Panc1 (cell line): ENCODE results near the gene TSC22D1. TPM values are rescaled to one million over a fixed set of nuclear protein-coding genes. Genes with fewer than 3 reads are reported as not detected.

Experiments
- ATAC-seq: fragments of 200-7000 bp; cut with Tn5 transposase; 2 replicates; pipeline ENCODE4 v1.9.1; 2020; ENCODE audit warnings: mild to moderate bottlenecking, moderate library complexity
- BruUV-seq: library from RNA; stranded (reverse); fragments of 400-500 nt; replicated peaks from 2 replicates; lab custom pipeline; 2021; lab: Mats Ljungman, UMichigan
- CTCF ChIA-PET: fragments of 300-600 bp; sonication (Branson Sonifier 250); formaldehyde crosslinking; loops from one replicate; lab custom pipeline; 2022; ENCODE audit warnings: antibody characterized with exemption; lab: Charles Lee
- POLR2A ChIA-PET: fragments of 300-600 bp; sonication (Branson Sonifier 250); formaldehyde crosslinking; loops from one replicate; lab custom pipeline; 2022; ENCODE audit warnings: antibody characterized with exemption; lab: Charles Lee
- DNase-seq: peaks from one replicate; pipeline ENCODE4 v3.0.0-alpha.2; 2010; ENCODE audit warnings: low read depth, low spot score
- H3K27ac ChIP-seq: 2 replicates; pipeline ENCODE4 v1.5.1; 2011; ENCODE audit warnings: mild to moderate bottlenecking, low read length, inconsistent platforms
- H3K27me3 ChIP-seq: fragments of 200-500 bp; sonication (Bioruptor generic); 2 replicates; pipeline ENCODE4 v1.6.0; 2014; ENCODE audit warnings: low read length, inconsistent platforms; ENCODE audit not compliant: control insufficient read depth, insufficient read depth
- H3K36me3 ChIP-seq: fragments of 200-500 bp; sonication (Bioruptor generic); 2 replicates; pipeline ENCODE4 v1.5.1; 2014; ENCODE audit warnings: inconsistent platforms, mild to moderate bottlenecking, low read length, moderate library complexity; ENCODE audit not compliant: control insufficient read depth, insufficient read depth
- H3K4me1 ChIP-seq: 2 replicates; pipeline ENCODE4 v1.5.1; 2011; ENCODE audit warnings: inconsistent platforms, mild to moderate bottlenecking, low read length, moderate library complexity; ENCODE audit not compliant: control insufficient read depth, insufficient read depth
- H3K4me3 ChIP-seq, 2 experiments: 2 replicates each; pipeline ENCODE4 v1.5.1; 2011 to 2012; ENCODE audit warnings: low read depth in 2 of 2, low read length in 2 of 2, mild to moderate bottlenecking in 2 of 2, inconsistent platforms in 1 of 2, moderate library complexity in 1 of 2
- H3K9me3 ChIP-seq: fragments of 200-500 bp; sonication (Bioruptor generic); 2 replicates; pipeline ENCODE4 v1.5.1; 2014; ENCODE audit warnings: low read depth, mild to moderate bottlenecking, inconsistent platforms, low read length, moderate library complexity; ENCODE audit not compliant: control insufficient read depth, insufficient read depth
- CTCF ChIP-seq: fragments of 450-650 bp; IDR thresholded peaks from 2 replicates; pipeline ENCODE4 v1.5.1; 2017; ENCODE audit warnings: mild to moderate bottlenecking
- POLR2AphosphoS5 ChIP-seq: IDR thresholded peaks from 2 replicates; pipeline ENCODE4 v1.6.1; 2012; ENCODE audit warnings: mild to moderate bottlenecking, low read depth, low read length, moderate library complexity
- REST ChIP-seq, 2 experiments: IDR thresholded peaks; 2 replicates each; pipeline ENCODE4 v1.6.1; 2011 to 2012; ENCODE audit warnings: low read depth in 2 of 2, control low read depth in 1 of 2, low read length in 1 of 2, mild to moderate bottlenecking in 1 of 2, moderate library complexity in 1 of 2; ENCODE audit not compliant: insufficient read depth in 1 of 2
- SIN3A ChIP-seq: IDR thresholded peaks from 2 replicates; pipeline ENCODE4 v1.6.1; 2012; ENCODE audit warnings: low read depth, mild to moderate bottlenecking, low read length, moderate library complexity, borderline replicate concordance; ENCODE audit not compliant: insufficient read depth
- TCF7L2 ChIP-seq: IDR thresholded peaks from 2 replicates; pipeline ENCODE4 v1.6.1; 2011; ENCODE audit warnings: mild to moderate bottlenecking, low read depth, low read length, inconsistent platforms
- in situ Hi-C: cut with HindIII; loops from 2 replicates; pipeline ENCODE4 v1.10.0; 2016; ENCODE audit warnings: low sequenced_read_pairs, low pct_unique_long_range_greater_than_20kb
- intact Hi-C: fragments of 100-400 bp; cut with micrococcal nuclease; formaldehyde crosslinking; loops from one replicate; pipeline ENCODE4 v1.10.0; 2022; ENCODE audit not compliant: unreplicated experiment
- total RNA-seq: library from RNA; stranded (reverse); gene quantifications from one replicate; pipeline ENCODE4 v1.2.1, GENCODE V29; 2021; ENCODE audit not compliant: unreplicated experiment

TSC22D1 gene
- total RNA-seq, 1 experiment from 2014 or later = 31.8 TPM

DNA sequence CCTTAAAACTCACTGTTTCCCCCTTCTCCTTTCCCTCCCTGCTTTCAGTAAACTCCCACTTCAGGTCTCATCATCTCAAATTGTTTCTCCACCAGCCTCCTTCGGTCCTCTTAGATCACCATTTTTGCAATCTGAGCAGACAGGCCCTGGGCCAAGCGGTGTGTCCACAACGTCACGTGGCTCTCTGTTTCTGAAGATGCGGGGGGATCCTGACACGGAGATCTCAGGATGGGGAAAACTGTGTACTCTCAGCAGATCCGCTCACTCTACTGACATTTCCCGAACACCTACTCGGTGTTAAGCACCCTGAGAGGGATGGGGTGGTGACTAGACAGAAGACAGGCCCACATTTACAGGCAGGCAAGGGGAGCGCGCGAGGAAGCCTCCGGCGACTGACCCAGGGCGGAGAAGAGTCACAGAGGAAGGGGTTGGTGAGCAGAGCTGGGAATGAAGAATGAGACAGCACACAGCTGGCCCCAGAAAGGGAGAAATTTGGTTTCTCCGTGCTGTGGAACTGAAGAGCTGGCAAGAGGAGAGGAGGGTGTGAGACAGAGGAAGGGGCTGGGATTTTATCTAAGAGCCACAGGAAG lies 163.7 kb downstream of the TSC22D1 start:
- no TSS peak for BruUV-seq
- CTCF ChIA-PET = no interaction called here
- no peak for TF ChIP-seq SIN3A
- TF ChIP-seq POLR2AphosphoS5 = no peak
- no peak for TF ChIP-seq REST (IDR thresholded peaks at IDR 0.05; ENCODE audit: insufficient read depth in 1 of 2, low read depth in 2 of 2, low read length in 1 of 2)
- no peak for TF ChIP-seq CTCF
- no peak for TF ChIP-seq TCF7L2
- H3K27me3 ChIP-seq = no peaks in the 10 kb centered on the region
- POLR2A ChIA-PET = no interaction called here
- no peak overlapping the region for H3K27ac ChIP-seq
- intact Hi-C loops (no loop called here), in situ Hi-C loops (no loop called here)
- no peaks in the 10 kb centered on the region for H3K9me3 ChIP-seq
- no peaks in the 10 kb centered on the region for H3K36me3 ChIP-seq
- ATAC-seq (no peak), DNase-seq (no peak)
- H3K4me1 ChIP-seq = no peaks in the 10 kb centered on the region
- H3K4me3 ChIP-seq = no peak overlapping the region

- H3K9me3 ChIP-seq = no peaks in the 10 kb centered on the region
- TF ChIP-seq REST (IDR thresholded peaks at IDR 0.05; ENCODE audit: insufficient read depth in 1 of 2, low read depth in 2 of 2, low read length in 1 of 2) (no peak), SIN3A (no peak), CTCF (no peak), TCF7L2 (no peak), POLR2AphosphoS5 (no peak)
- H3K27me3 ChIP-seq = no peaks in the 10 kb centered on the region
- H3K36me3 ChIP-seq = no peaks in the 10 kb centered on the region
- CTCF ChIA-PET = no interaction called here
- ATAC-seq = no peak
- H3K4me3 ChIP-seq = no peak overlapping the region
- in situ Hi-C loops = no loop called here
- DNase-seq = no peak
- POLR2A ChIA-PET = interaction anchor here (0.6 kb wide), 1 partner anchor 1221 kb away, joined by 3 read pairs; no protein-coding TSS in a partner anchor
- intact Hi-C loops = no loop called here
- H3K4me1 ChIP-seq = no peaks in the 10 kb centered on the region
- H3K27ac ChIP-seq = no peak overlapping the region
- BruUV-seq = no TSS peak
These were observed 164.3 kb downstream of the TSC22D1 start for GRCh38 chr13:44411841-44412240.
